Activated CD8-positive, alpha-beta memory T cell treated with anti-CD3 and anti-CD28 coated beads for 4 hours (primary cell): ENCODE results near the gene RIC3.

Experiments
- DNase-seq, 2 donors: peaks; one replicate each; pipeline ENCODE4 v3.0.0-alpha.2; 2020; ENCODE audit warnings: low read depth in 2 of 2

RIC3 gene, protein sequence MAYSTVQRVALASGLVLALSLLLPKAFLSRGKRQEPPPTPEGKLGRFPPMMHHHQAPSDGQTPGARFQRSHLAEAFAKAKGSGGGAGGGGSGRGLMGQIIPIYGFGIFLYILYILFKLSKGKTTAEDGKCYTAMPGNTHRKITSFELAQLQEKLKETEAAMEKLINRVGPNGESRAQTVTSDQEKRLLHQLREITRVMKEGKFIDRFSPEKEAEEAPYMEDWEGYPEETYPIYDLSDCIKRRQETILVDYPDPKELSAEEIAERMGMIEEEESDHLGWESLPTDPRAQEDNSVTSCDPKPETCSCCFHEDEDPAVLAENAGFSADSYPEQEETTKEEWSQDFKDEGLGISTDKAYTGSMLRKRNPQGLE

DNA sequence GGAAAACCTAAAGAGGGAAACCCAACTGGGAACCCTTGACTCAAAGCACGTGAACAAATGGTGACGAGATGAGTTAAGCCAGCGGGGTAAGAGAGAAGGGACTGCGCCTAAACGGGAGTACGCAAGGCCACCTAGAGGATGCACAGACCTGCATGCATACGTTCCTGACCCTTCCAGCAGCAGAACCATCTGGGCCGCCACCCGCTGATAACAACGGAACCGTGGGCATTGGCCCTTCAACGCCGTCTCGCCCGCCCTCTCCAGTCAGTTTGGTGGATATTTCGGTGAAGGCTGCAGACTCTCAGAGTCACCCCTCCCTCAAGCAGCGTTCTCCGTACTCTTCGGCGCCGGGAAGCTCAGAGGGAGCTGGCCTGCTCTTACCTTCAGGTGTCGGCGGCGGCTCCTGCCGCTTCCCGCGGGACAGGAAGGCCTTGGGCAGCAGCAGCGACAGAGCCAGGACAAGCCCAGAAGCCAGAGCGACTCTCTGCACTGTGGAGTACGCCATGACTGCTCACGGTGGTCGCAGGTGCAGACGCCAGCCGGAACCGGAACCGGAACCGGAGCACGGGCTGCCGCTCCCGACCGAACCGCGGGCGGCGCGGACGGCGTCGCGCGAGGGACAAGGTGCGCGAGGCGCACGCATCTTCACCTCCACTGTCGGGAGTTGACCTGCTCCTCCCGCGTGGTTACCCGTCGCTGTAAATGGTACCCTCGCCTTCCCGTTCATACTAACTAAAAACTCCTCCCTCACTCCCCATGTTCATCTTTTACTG lies at the start of gene RIC3:
TSS of gene RIC3 (minus strand) at position 541 of the 773 bp plus-strand sequence. CDS start at position 505, 36 bp downstream.
- peak in 1 of 2 donors; percentile 13 for DNase-seq

- no peak for DNase-seq
Observed at GRCh38 chr11:8218409-8218808, 49.6 kb upstream of the RIC3 start.

DNA sequence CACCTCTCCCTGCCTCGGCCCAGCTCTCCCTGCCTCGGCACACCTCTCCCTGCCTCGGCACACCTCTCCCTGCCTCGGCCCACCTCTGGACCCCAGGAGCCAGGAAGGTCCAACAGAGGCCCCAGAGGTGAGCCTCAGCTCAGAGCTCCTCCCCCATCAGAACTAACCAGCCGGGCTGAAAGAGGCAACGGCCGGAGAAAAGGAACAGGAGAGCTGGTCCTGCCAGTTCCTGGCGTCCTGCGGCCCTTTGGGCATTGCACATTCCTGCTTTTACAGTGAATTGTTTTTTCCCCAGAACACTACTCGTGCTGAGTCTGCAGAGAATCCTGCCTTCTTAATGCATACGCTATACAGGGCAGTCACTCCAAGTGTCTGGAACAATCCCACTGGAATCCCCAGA lies 49.1 kb upstream of the RIC3 start:
- no peak for DNase-seq

DNA sequence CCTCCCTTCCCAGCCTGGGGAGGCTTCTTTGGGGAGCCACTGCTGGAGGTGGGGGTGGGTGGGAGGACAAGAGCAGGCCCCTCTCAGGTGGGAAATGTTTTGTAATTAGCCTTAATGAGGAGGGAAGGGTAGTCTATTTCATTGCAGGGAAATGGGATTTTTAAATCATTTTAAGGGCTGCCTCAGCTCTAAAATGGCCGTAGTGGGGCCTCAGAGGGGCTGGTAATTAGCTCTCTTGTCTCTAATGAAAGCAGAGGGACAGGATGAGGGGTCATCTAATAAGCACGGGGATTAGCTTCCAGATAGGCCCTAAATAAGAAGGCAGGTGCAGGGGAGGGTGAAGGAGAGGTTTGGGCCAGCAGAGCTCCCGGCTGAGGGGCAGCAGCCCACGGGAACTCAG lies 48.3 kb upstream of the RIC3 start:
- no peak for DNase-seq

- no peak for DNase-seq
Observed at GRCh38 chr11:8213376-8213775, 44.6 kb upstream of the RIC3 start.

DNA sequence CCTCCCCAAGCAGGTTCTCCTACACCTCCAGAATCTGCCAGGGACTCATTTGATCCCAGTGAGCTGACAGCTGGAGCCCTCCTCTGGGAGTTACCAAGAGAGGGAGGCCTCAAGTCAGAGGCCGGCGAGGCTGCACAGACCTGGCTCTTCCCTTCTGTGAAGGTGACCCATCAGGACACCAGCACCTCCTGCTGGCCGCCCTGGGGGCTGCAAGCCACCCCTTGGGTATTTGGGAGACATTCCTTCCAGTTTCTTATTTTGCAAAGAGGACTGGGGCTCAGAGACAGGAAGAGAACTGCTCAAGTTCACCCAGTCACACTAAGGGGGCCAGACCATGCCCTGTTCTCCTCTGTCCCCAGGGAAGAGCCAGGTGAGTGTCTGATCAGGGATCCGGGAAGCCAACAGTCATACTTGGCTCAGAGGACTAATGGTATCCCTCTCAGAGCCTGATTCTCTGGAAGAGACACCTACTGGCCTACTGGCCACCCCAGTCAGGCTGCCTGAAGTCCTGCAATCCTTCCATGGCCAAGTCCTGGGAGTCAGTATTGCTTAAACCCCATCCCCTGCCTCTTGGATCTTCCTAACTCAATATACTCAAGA lies 40.5 kb upstream of the RIC3 start:
- no peak for DNase-seq

DNA sequence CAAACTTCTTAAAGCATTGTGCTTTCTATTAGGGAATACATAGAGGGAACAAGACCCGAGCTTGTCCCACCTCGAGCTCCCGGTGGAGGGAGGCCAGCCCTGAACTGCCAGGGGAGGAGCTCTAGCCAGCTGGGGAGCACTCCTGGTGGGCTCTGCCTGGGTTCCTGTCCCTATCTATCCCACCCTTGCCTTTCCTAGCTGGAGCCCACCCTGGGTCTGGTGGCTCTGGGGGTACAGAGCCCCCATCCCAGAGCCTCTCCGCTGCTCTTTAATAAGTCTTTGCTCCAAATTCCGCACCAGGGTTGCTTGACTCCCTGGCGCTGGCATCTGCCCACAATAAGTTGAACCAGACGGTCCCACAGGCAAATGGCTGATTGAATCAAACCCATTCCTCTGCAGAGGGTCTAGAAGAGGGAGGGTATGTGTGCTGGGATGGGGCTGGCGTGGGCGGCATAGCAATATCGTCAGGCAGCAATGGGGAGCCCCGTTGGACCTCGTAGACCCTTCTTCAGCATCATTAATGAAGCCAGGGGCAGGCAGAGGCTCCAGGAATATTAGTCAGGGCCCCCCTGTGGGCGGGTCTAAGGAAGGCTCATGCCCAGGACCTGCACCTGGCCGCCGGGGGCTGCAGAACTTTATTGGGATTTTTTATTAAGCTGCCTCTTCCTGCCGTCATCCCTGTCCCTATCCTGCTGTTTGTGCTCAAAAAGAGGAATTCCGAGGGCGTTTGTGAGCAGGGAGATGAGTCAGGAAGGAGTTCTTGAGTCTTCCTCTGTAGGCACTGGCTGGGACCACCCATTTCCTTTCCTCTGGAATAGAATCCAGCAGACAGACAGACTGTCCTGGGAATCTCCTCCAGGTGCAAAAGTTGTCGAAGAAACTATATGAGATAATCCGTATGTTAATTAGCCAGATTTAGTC lies 38.5 kb upstream of the RIC3 start:
- no peak for DNase-seq

DNA sequence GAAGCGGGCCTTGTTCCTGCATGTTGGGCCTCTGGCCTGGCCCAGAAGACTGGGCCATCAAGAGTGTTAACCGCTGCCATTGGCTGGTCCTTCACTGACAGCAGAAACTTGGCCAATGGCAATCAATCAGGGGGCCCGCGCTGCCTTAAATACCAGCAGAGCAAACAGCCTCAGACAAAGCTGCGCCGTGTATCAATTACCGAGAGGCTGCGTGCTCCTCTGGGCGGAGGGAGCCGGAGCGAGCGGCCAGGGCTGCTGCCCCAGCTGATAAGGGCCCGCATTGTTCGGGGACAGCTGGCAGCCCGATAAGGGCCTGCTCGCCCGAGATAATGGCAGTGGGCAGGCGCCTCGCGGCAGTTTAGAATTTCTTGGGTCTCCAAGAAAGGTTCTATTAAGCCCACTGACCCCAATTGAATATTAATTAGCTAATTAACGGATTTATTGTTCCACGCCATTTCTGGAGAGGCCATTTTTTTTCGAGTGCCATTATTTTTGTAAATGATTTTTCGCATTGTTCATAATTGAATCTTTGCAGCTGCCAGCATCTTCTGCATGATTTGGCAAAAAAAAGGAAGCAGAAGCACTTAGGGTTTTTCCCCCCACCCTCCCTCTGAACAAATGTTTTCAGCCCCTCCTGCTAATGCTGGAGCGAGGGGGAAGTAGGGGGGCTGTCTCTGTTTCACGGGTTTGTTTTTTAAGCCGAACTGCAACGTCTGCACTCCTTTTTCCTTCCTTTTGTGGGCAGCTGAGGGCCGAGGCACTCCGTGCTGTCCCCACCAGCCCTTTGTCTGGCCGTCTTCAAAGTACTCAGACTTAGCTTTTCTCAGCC lies 37.6 kb upstream of the RIC3 start:
- no peak for DNase-seq

GRCh38 chr11:8205566-8205965 lies 36.7 kb upstream of the RIC3 start:
- no peak for DNase-seq

DNA sequence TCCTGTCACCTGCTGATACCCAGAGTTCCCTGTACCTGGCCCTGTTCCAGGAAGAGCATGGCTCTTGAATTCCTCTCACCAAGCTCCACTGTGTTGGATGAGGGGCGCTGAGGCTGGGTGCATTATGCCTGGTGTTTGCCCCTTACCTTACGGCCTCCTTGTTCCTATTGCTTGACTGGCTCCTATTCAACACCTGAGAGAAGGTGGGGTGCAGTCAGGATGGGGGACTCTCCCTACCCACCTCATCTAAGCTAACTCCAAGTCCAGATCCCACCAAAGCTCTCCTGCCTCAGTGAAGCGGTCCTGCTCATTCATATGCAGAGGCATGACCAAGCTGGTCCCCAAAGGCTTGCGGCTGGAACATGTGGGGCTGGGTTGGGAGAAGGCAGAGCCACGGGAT lies 35.8 kb upstream of the RIC3 start:
- DNase-seq: no peak

- DNase-seq: no peak
Observed at GRCh38 chr11:8204025-8204424, 35.2 kb upstream of the RIC3 start.

- no peak for DNase-seq
Observed at GRCh38 chr11:8203414-8203715, 34.5 kb upstream of the RIC3 start.

- DNase-seq: no peak
Observed at GRCh38 chr11:8202516-8203413, 33.9 kb upstream of the RIC3 start.

DNA sequence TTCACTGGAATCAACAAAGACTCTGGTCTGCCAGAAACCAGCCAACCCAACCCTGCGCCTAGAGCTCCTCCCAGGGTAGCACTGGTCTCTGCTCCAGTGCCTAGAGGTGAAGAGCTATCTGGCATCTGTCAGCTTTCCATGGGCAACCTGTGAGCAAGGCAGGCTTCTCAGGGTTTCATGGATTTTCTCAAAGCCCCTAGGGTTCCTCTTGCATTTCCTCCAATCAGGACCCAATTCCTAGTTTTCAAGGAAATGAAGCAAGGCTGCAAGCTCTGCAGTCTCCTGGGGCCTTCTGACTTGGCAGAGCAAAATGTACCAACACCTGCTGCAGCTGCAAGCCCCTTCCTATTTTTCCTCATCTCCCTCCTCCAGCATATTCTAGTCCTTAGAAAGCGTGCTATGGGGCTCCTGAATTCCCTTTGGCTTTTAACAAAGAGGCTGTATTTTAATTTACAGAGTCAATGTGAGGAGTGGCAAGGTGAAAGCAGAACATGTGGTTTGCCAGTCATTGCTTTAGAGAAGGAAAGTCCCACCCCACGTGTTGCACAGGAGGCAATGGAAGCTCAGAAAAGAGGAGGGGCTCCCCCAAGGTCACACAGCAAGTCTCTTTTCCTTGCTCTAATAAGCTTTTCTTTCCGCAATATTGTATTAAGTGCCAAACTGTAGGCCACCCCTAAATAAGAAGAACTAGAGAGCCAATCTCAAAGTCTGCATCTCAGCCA lies 33.0 kb upstream of the RIC3 start:
- DNase-seq: no peak

DNA sequence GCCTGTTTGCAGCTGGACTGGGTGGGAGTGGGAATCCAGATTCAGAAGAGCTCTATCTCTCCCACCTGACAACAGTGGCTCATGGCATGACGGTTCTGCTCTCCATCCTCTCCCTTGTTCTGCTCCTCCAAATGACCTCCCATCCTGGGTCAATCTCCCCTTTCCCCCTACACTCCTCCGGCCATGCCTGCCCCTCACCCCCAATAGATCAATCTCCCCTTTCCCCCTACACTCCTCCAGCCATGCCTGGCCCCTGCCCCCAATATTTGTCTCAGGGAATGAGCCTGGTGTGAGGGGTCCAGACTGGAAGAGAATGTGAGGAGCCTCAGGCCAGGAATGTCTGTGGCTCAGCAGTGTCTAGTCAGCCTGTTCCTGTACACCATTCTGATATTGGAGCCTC lies 30.9 kb upstream of the RIC3 start:
- DNase-seq: no peak

DNA sequence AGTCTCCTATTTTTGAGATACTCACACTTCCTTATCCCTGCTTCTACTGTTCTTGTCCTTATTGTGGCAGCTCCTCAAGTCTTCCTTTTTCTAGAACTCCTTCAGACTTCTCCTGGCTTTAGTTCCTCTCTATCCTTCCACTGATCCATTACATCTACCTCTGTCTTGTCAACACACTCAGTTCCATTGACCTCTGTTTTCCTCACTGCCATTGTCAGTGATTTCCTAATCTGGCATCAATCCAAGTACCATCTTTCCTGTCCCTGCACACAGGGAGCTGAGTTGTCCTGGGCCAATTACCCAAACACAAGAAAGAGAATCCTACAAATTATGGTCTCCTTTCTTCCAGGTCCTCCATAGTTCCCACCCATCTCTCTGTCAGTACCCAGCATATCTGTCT lies 27.9 kb upstream of the RIC3 start:
- DNase-seq: no peak

DNA sequence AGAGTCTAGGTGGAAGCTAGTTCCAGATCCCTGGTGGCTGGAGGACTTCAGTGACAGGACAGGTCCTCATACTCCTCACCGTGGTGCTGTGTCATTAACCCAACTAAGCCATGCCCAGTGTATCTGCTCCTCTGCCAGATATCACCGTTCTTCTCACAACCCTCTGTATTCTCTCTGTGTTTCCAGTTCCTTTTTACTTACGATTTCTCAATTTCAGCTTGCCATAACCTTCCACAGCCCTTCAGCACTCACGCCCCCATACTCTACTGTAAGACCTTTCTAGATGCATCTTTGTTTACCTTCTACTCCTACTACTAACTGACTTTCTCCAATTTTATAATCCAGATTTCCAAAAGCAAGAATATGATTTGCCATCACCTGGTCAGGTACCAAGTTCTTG lies 26.1 kb upstream of the RIC3 start:
- DNase-seq: no peak

DNA sequence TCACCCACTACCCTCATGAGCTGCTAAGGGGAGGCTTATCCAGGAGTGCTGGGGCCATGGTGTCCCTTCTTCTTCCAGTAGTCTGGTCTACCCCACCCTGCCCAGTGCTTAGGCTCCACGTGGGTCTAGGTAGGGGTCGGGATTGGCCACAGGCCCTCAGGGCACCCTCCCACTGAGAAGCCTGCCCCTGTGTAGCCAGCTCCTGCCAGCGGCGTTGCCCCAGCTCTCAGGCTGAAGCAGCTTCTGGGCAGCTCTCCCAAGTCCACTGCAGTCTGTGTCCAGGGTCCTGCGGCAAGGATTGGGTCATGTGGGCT lies 24.0 kb upstream of the RIC3 start:
- no peak for DNase-seq
